AG10803 (cell line): ENCODE data around the gene ZNF804A.

Source experiments
- DNase-seq: peaks from one replicate; pipeline ENCODE4 v3.0.0; 2010; ENCODE audit warnings: low read depth
- H3K4me3 ChIP-seq: 2 replicates; pipeline ENCODE4 v1.5.1; 2011; ENCODE audit warnings: mild to moderate bottlenecking, low read length, control low read depth
- TF ChIP-seq, protein P1 (sequence below): conservative IDR thresholded peaks from 2 replicates; pipeline ENCODE4 v1.5.1; 2011; ENCODE audit warnings: mild to moderate bottlenecking, low read length, control low read depth, inconsistent platforms

The ZNF804A gene

DNA sequence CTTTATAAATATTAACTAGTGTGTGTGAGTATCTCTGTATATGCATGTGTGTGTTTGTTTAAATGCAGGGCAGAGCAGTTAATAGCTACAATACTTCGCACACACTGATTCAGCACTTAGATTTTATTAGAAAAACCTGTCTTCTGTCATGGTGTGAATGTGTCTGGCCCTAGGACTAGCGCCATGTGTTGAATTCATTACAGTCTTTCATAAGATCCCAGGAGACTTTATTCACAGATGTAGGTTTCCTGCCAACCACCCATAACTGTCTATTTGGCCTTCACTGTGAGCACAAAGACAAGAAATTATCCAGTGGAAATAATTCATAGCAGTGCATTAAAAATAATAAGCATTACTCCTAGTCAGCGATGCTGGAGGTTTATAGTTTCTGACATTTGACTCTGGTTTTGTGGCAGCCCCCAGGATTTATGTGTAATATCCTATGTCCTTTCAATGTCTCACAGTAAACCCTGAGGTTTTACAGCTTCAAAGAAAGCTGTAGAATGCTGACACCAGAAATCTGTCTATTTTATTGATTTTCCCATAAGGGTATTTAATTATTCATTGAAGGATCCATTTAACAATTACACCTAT lies 93.9 kb downstream of the ZNF804A start:
- peak; percentile 57 for DNase-seq
- no peak overlapping the region for H3K4me3 ChIP-seq
- TF ChIP-seq, protein P1, sequence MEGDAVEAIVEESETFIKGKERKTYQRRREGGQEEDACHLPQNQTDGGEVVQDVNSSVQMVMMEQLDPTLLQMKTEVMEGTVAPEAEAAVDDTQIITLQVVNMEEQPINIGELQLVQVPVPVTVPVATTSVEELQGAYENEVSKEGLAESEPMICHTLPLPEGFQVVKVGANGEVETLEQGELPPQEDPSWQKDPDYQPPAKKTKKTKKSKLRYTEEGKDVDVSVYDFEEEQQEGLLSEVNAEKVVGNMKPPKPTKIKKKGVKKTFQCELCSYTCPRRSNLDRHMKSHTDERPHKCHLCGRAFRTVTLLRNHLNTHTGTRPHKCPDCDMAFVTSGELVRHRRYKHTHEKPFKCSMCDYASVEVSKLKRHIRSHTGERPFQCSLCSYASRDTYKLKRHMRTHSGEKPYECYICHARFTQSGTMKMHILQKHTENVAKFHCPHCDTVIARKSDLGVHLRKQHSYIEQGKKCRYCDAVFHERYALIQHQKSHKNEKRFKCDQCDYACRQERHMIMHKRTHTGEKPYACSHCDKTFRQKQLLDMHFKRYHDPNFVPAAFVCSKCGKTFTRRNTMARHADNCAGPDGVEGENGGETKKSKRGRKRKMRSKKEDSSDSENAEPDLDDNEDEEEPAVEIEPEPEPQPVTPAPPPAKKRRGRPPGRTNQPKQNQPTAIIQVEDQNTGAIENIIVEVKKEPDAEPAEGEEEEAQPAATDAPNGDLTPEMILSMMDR = no peak

DNA sequence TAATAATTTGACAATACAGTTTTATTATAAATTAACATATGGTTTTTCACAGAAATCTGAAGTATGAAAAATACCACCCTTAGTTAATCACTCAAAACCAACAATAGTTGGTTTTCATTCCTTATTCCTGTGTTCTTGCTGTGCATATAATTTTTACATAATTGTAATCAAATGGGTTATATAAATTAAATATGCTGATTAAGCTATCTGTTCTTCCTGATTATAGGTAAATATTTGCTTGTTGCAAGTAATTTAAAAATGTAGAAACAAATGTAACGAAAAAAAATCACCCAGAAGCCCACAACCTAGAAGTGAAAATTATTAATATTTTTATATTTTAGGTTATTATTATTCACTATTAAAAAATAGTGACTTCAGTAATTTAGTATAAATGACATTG lies 98.3 kb downstream of the ZNF804A start:
- TF ChIP-seq, protein P1 = no peak
- DNase-seq = no peak
- H3K4me3 ChIP-seq = no peak overlapping the region

GRCh38 chr2:184698476-184698875 lies 100.1 kb downstream of the ZNF804A start:
- no peak overlapping the region for H3K4me3 ChIP-seq
- DNase-seq = no peak
- TF ChIP-seq, protein P1 = no peak

GRCh38 chr2:184721881-184722280 lies 123.6 kb downstream of the ZNF804A start:
- DNase-seq = no peak
- no peak overlapping the region for H3K4me3 ChIP-seq
- TF ChIP-seq, protein P1 = no peak

DNA sequence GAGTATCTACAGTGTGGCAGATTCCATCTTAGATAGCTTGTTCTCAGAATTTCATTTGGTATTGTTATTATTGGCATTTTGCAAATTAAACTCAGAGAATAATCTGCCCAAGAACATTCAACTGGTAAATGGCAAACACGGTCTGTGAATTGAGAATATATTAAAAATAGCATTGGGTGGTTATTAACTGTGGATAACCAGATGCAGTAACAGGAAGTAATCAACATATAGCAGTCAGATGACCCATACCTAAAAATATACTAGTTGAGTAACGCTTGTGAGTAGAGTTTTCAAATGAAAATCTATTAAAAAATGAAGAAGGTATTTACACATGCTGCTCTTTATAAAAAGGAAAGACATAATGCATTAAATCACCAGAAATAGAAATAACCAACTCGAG lies 129.5 kb downstream of the ZNF804A start:
- TF ChIP-seq, protein P1 = no peak
- H3K4me3 ChIP-seq = no peak overlapping the region
- no peak for DNase-seq

GRCh38 chr2:184728411-184728810 lies 130.1 kb downstream of the ZNF804A start:
- TF ChIP-seq, protein P1 = no peak
- DNase-seq = no peak
- H3K4me3 ChIP-seq = no peak overlapping the region

GRCh38 chr2:184729581-184729980 lies 131.3 kb downstream of the ZNF804A start:
- DNase-seq = no peak
- H3K4me3 ChIP-seq = no peak overlapping the region
- TF ChIP-seq, protein P1 = no peak
